Endothelial cell of umbilical vein (primary cell): ENCODE measurements around the gene FHIP1B. TPM values are rescaled to one million over a fixed set of nuclear protein-coding genes. Genes with fewer than 3 reads are reported as not detected.

Experiments used
- BruUV-seq: library from RNA; stranded (reverse); fragments of 400-500 nt; replicated peaks from 2 replicates; lab custom pipeline; 2021; lab: Mats Ljungman, UMichigan
- CTCF ChIA-PET: fragments of 300-600, 350-600 bp; sonication (Branson Sonifier 250); formaldehyde crosslinking; loops from one replicate; lab custom pipeline; 2021; ENCODE audit warnings: antibody characterized with exemption, inconsistent platforms; lab: Charles Lee
- POLR2A ChIA-PET: fragments of 300-600, 350-600 bp; sonication (Branson Sonifier 250); formaldehyde crosslinking; loops from one replicate; lab custom pipeline; 2021; ENCODE audit warnings: antibody characterized with exemption, inconsistent platforms; lab: Charles Lee
- DNase-seq: peaks from one replicate; pipeline ENCODE4 v3.0.0-alpha.2; 2011; ENCODE audit warnings: low read depth, low spot score
- FAIRE-seq: peaks from 2 replicates; lab custom pipeline; 2011; peaks lifted over from hg19 to GRCh38; lab: Jason Lieb, UNC
- H2AFZ ChIP-seq: 2 replicates; pipeline ENCODE4 v1.6.0; 2012; ENCODE audit warnings: low read depth, low read length, control low read depth, inconsistent platforms
- H3K27ac ChIP-seq: 2 replicates; pipeline ENCODE4 v1.5.1; 2011; ENCODE audit warnings: low read depth, mild to moderate bottlenecking, control low read depth, low read length, moderate library complexity; ENCODE audit not compliant: insufficient read depth
- H3K27me3 ChIP-seq, 2 experiments: 2 replicates each; pipeline versions ENCODE4 v1.6.0 to v1.6.1; 2011; ENCODE audit warnings: low read length in 2 of 2, mixed read lengths in 1 of 2; ENCODE audit not compliant: control insufficient read depth in 2 of 2, insufficient read depth in 2 of 2
- H3K36me3 ChIP-seq, 2 experiments: 2 replicates in 1 of 2; 3 replicates in 1 of 2; pipeline ENCODE4 v1.5.1; 2011; ENCODE audit warnings: low read length in 2 of 2, mild to moderate bottlenecking in 1 of 2, moderate library complexity in 1 of 2; ENCODE audit not compliant: control insufficient read depth in 2 of 2, insufficient read depth in 2 of 2; ENCODE audit errors: extremely low read depth in 1 of 2
- H3K4me1 ChIP-seq: 3 replicates; pipeline ENCODE4 v1.5.1; 2011; ENCODE audit warnings: mild to moderate bottlenecking, low read length; ENCODE audit not compliant: control insufficient read depth, insufficient read depth; ENCODE audit errors: extremely low read depth
- H3K4me2 ChIP-seq: 2 replicates; pipeline ENCODE4 v1.6.1; 2011; ENCODE audit warnings: low read length, control low read depth, mixed read lengths; ENCODE audit not compliant: insufficient read depth
- H3K4me3 ChIP-seq, 3 experiments: fragments of 200-600 bp in 1 of 3; sonication (generic), shearing (Covaris generic) in 1 of 3; replicated peaks in 1 of 3; 2 replicates each; pipeline ENCODE4 v1.5.1; 2011 to 2016; ENCODE audit warnings: control low read depth in 3 of 3, low read length in 3 of 3, mild to moderate bottlenecking in 2 of 3, inconsistent platforms in 1 of 3, low read depth in 1 of 3, moderate library complexity in 1 of 3; ENCODE audit not compliant: insufficient read depth in 1 of 3
- H3K79me2 ChIP-seq: 2 replicates; pipeline ENCODE4 v1.6.0; 2012; ENCODE audit warnings: low read length, inconsistent platforms; ENCODE audit not compliant: control insufficient read depth, insufficient read depth
- H3K9ac ChIP-seq: replicated peaks from 2 replicates; pipeline ENCODE3; 2011; ENCODE audit warnings: low read length, control low read depth; ENCODE audit not compliant: insufficient read depth; ENCODE audit errors: extremely low read depth
- H3K9me1 ChIP-seq: replicated peaks from 3 replicates; pipeline ENCODE4 v1.6.0; 2011; ENCODE audit warnings: mild to moderate bottlenecking, low read length; ENCODE audit not compliant: control insufficient read depth, insufficient read depth; ENCODE audit errors: extremely low read depth
- H3K9me3 ChIP-seq: replicated peaks from 2 replicates; pipeline ENCODE4 v1.5.1; 2012; ENCODE audit warnings: low read length, inconsistent platforms; ENCODE audit not compliant: control insufficient read depth, insufficient read depth
- H4K20me1 ChIP-seq: replicated peaks from 2 replicates; pipeline ENCODE3; 2011; ENCODE audit warnings: mild to moderate bottlenecking, low read length; ENCODE audit not compliant: control insufficient read depth, insufficient read depth; ENCODE audit errors: extremely low read depth
- CTCF ChIP-seq, 2 donors: IDR thresholded peaks; 1 replicate in 1 of 2; 2 replicates in 1 of 2; pipeline ENCODE4 v1.5.1; 2011; ENCODE audit warnings: low read length in 2 of 2, mild to moderate bottlenecking in 2 of 2, moderate library complexity in 2 of 2, control low read depth in 1 of 2, inconsistent platforms in 1 of 2, low read depth in 1 of 2; ENCODE audit not compliant: insufficient read depth in 1 of 2; ENCODE audit errors: extremely low read depth in 1 of 2
- EZH2 ChIP-seq: IDR thresholded peaks from 2 replicates; pipeline ENCODE4 v1.6.1; 2012; ENCODE audit warnings: borderline replicate concordance, low read depth, mild to moderate bottlenecking, moderate library complexity, low read length, inconsistent platforms; ENCODE audit not compliant: severe bottlenecking
- FOS ChIP-seq: IDR thresholded peaks from 2 replicates; pipeline ENCODE4 v1.6.1; 2011; ENCODE audit warnings: mild to moderate bottlenecking, low read length, moderate library complexity, borderline replicate concordance; ENCODE audit not compliant: insufficient read depth
- GATA2 ChIP-seq: IDR thresholded peaks from 2 replicates; pipeline ENCODE4 v1.7.0; 2011; ENCODE audit warnings: low read depth, mild to moderate bottlenecking, moderate library complexity, mixed read lengths, low read length; ENCODE audit not compliant: insufficient read length, insufficient read depth
- JUN ChIP-seq: IDR thresholded peaks from 2 replicates; pipeline ENCODE4 v1.6.1; 2011; ENCODE audit warnings: borderline replicate concordance, low read depth; ENCODE audit not compliant: insufficient read length, insufficient read depth
- MAX ChIP-seq: IDR thresholded peaks from 2 replicates; pipeline ENCODE4 v1.6.1; 2011; ENCODE audit not compliant: insufficient read depth, insufficient read length
- MYC ChIP-seq: IDR thresholded peaks from one replicate; pipeline ENCODE4 v1.6.1; 2011; ENCODE audit warnings: mild to moderate bottlenecking, low read depth, low read length
- POLR2A ChIP-seq: IDR thresholded peaks from 2 replicates; pipeline ENCODE4 v1.6.1; 2012; ENCODE audit warnings: low read depth, mild to moderate bottlenecking, control low read depth, low read length
- POLR2AphosphoS5 ChIP-seq: IDR thresholded peaks from 2 replicates; pipeline ENCODE4 v1.6.1; 2012; ENCODE audit warnings: low read depth, mild to moderate bottlenecking, control low read depth, low read length, moderate library complexity; ENCODE audit not compliant: insufficient read depth
- dilution Hi-C: fragments of 300-500 bp; cut with MboI; formaldehyde crosslinking; loops from one replicate; pipeline ENCODE4 v1.15.0; 2019; ENCODE audit warnings: low sequenced_read_pairs; ENCODE audit not compliant: extremely low pct_ligation_motif_present
- intact Hi-C: fragments of 100-400 bp; cut with micrococcal nuclease; formaldehyde crosslinking; loops from one replicate; pipeline ENCODE4 v1.10.0; 2022
- polyA plus RNA-seq, 4 experiments: library from polyadenylated mRNA; depleted of rRNA in 3 of 4; stranded (reverse) in 3 of 4; unstranded in 1 of 4; fragments of >200 nt; gene quantifications; 2 replicates each; pipeline versions ENCODE4 v1.2.1 to v1.2.3, GENCODE V29; 2011 to 2012; ENCODE audit warnings: missing spikeins in 1 of 4
- total RNA-seq: library from RNA; stranded (reverse); gene quantifications from 2 replicates; pipeline ENCODE4 v1.2.3, GENCODE V29; 2021

Gene FHIP1B
- total and polyA plus RNA-seq, 2 donors (not counting 3 experiments of a cell fraction or from before 2014, with no cell fraction given) = 21.3 to 50.1 TPM

GRCh38 chr11:6269994-6270393, 35.6 kb upstream of the FHIP1B start:
- dilution Hi-C loops = no loop called here
- Histone ChIP-seq H3K4me2 (no peak overlapping the region), H3K79me2 (no peaks in the 10 kb centered on the region), H4K20me1 (no peaks in the 10 kb centered on the region), H3K36me3 (no peaks in the 10 kb centered on the region), H3K9me3 (no peaks in the 10 kb centered on the region), H3K9me1 (no peaks in the 10 kb centered on the region), H2AFZ (no peak overlapping the region), H3K27ac (no peak overlapping the region), H3K9ac (no peak overlapping the region), H3K4me1 (no peaks in the 10 kb centered on the region), H3K4me3 (no peak overlapping the region), H3K27me3 (peaks cover 0 to 7% of the 10 kb centered on the region in 2 experiments)
- FAIRE-seq (no peak), DNase-seq (no peak)
- intact Hi-C loops = no loop called here
- TF ChIP-seq FOS (no peak), GATA2 (no peak), POLR2A (no peak), JUN (no peak), MAX (no peak), MYC (no peak), EZH2 (no peak), POLR2AphosphoS5 (no peak), CTCF (IDR thresholded peaks at IDR 0.05; ENCODE audit: extremely low read depth in 1 of 2, insufficient read depth in 1 of 2, low read depth in 1 of 2, low read length in 2 of 2) (no peak)
- POLR2A ChIA-PET = no interaction called here
- CTCF ChIA-PET = interaction anchor here (0.5 to 2.7 kb wide), 3 partner anchors 19 to 38 kb away, joined by 3 to 20 read pairs (median 7); no protein-coding TSS in a partner anchor
- BruUV-seq = no TSS peak
